Measurements from ENCODE around the gene LCA5L.

GRCh38 chr21:39468559-39468958 lies 23.0 kb upstream of the LCA5L start:
- TF ChIP-seq CTCF (IDR thresholded peaks at IDR 0.05) (no peak), EZH2 (IDR thresholded peaks at IDR 0.05; ENCODE audit: borderline replicate concordance, insufficient read depth, low read depth, low read length, poor library complexity, severe bottlenecking) (no peak)

Data from B cell (primary cell).